ENCODE measurements around the gene OR6C76. TPM values are rescaled to one million over a fixed set of nuclear protein-coding genes. Genes with fewer than 3 reads are reported as not detected.

Gene OR6C76
- total RNA-seq, 2 experiments from 2014 or later = not detected

Other genes with a start within 250 kb of the OR6C76 start
- gene OR10A7, start 205.2 kb upstream of the OR6C76 start, total RNA-seq = not detected
- not detected for gene OR6C74, start 181.6 kb upstream of the OR6C76 start, total RNA-seq
- gene OR6C6, start 129.7 kb upstream of the OR6C76 start, total RNA-seq = not detected
- gene OR6C1, start 111.9 kb upstream of the OR6C76 start, total RNA-seq = not detected
- not detected for gene OR6C3, start 95.5 kb upstream of the OR6C76 start, total RNA-seq
- not detected for gene OR6C75, start 63.3 kb upstream of the OR6C76 start, total RNA-seq
- not detected for gene OR6C65, start 25.7 kb upstream of the OR6C76 start, total RNA-seq
- not detected for gene OR6C2, start 17.8 kb downstream of the OR6C76 start, total RNA-seq
- gene OR6C70, start 43.9 kb downstream of the OR6C76 start, total RNA-seq = not detected
- not detected for gene OR6C68, start 66.1 kb downstream of the OR6C76 start, total RNA-seq
- gene OR6C4, start 123.3 kb downstream of the OR6C76 start, total RNA-seq = not detected
- gene OR2AP1, start 146.2 kb downstream of the OR6C76 start, total RNA-seq = not detected
- gene OR10P1, start 210.6 kb downstream of the OR6C76 start, total RNA-seq = not detected

All from activated CD4-positive, alpha-beta memory T cell treated with anti-CD3 and anti-CD28 coated beads for 36 hours (primary cell).